ENCODE measurements around the gene SAP25. TPM values are rescaled to one million over a fixed set of nuclear protein-coding genes. Genes with fewer than 3 reads are reported as not detected.

Gene SAP25
- total RNA-seq, 4 donors from 2014 or later = 1.3 to 1.7 TPM; not detected in 2

GRCh38 chr7:100580466-100581283 is 7.0 kb upstream of the SAP25 start:
- intact Hi-C loops (cut with DNase I; ENCODE audit: low total_unique reads) = no loop called here
- no peak overlapping the region for H3K4me3 ChIP-seq (ENCODE audit: low read depth, poor library complexity, severe bottlenecking)
- 87 to 91% methylated on average over 11 of the region's 11 CpGs for WGBS, 2 donors
- DNase-seq (ENCODE audit: low spot score in 2 of 2) = no peak
- TF ChIP-seq POLR2A (IDR thresholded peaks at IDR 0.05) (no peak), CTCF (IDR thresholded peaks at IDR 0.05) (no peak)

DNA sequence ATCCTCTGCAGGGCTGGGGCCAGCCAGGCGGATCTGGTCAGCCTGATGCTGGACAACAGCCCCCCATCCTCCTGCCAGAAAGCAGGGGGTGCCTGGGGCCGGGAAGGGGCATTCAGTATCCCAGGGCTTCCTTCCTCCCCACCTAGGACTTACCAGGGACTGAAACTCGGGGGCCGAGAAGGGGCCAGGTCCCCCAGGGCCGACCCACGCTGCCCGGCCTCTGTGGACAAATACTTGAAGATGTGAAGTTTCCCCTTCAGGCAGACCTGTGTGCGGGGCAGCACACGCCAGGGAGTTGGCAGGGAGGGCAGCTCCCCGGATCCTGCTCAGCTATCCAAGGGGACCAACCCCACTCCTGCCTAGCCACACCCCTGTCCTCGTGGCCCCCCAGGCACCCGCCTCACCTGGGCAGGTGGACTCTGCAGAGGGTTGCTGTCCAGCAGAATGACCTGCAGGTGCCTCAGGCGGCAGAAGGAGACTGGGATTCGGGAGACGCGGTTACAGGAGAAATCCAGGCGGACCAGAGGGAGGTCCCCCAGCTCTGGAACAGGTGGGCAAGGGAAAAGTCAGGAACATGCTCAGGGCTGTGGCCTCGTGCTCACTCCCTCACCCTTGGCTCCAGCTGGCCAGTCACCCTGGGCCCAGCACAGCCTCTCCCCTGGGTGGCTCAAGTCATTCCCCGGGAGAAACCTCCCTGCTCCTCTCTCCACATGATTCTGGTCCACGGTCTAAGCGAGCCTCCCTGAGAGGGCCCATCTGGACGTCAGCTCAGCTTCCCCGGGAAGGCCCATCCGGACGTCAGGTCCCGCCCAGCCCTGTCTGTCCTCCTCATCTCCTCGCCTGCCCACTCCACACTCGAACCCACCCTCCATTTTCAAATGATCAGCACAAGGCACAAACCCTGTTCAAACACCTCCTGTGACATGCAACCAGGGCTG is 4.8 kb upstream of the SAP25 start:
- TF ChIP-seq CTCF (IDR thresholded peaks at IDR 0.05) = no peak
- 94% methylated on average over 25 to 28 of the region's 28 CpGs for WGBS, 2 donors
- DNase-seq (ENCODE audit: low spot score in 2 of 2) = no peak
- no peak overlapping the region for H3K4me3 ChIP-seq (ENCODE audit: low read depth, poor library complexity, severe bottlenecking)
- intact Hi-C loops (cut with DNase I; ENCODE audit: low total_unique reads) = no loop called here

GRCh38 chr7:100577507-100577906 is 3.8 kb upstream of the SAP25 start:
- intact Hi-C loops (cut with DNase I; ENCODE audit: low total_unique reads) = no loop called here
- no peak for DNase-seq (ENCODE audit: low spot score in 2 of 2)
- no peak overlapping the region for H3K4me3 ChIP-seq (ENCODE audit: low read depth, poor library complexity, severe bottlenecking)
- TF ChIP-seq CTCF (IDR thresholded peaks at IDR 0.05) = no peak
- no peak for TF ChIP-seq POLR2A (IDR thresholded peaks at IDR 0.05)
- WGBS, 2 donors = 93 to 94% methylated on average over 12 to 14 of the region's 14 CpGs

GRCh38 chr7:100577103-100577502 is 3.4 kb upstream of the SAP25 start:
- WGBS, 2 donors = 93 to 95% methylated on average over 23 to 24 of the region's 24 CpGs
- no peak for TF ChIP-seq CTCF (IDR thresholded peaks at IDR 0.05)
- no peak for TF ChIP-seq POLR2A (IDR thresholded peaks at IDR 0.05)
- H3K4me3 ChIP-seq (ENCODE audit: low read depth, poor library complexity, severe bottlenecking) = no peak overlapping the region
- no peak for DNase-seq (ENCODE audit: low spot score in 2 of 2)
- intact Hi-C loops (cut with DNase I; ENCODE audit: low total_unique reads) = no loop called here

DNA sequence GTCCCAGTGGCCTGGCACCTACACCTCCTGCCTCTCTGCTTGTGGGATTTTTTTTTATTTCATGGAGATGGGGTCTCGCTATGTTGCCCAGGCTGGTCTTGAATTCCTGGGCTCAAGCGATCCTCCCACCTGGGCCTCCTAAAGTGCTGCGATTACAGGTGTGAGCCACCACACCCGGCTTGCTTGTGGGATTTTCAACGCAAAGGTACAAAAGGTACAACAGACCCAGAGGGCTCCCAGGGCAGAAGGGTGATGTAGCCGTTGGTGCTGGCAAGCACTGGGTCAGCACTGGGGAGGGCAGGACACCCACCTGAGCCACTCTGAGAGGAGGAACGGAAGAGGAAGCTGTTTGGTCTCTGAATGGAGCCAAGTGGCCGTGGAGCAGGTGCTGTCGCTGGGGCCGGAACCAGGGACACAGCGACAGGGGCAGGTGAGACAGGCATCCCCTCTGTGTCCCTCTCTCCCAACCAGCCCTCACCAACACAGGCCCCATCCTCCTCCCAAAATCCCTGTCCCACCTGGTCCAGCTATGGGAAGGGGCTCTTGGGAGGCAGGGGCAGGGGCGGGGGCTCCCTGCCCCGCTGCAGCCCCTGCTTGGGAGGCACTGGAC is 2.8 kb upstream of the SAP25 start:
- intact Hi-C loops (cut with DNase I; ENCODE audit: low total_unique reads) = no loop called here
- TF ChIP-seq POLR2A (IDR thresholded peaks at IDR 0.05) (no peak), CTCF (IDR thresholded peaks at IDR 0.05) (no peak)

More for the DNA sequence above, 2.8 kb upstream of the SAP25 start:
- WGBS, 2 donors = 91 to 94% methylated on average over 13 of the region's 13 CpGs
- no peak overlapping the region for H3K4me3 ChIP-seq (ENCODE audit: low read depth, poor library complexity, severe bottlenecking)
- no peak for DNase-seq (ENCODE audit: low spot score in 2 of 2)

All from lower leg skin (tissue), 4 donors.